ENCODE measurements around the gene SRPK1.
"Not testable (repeated sequence)": the region's sequence is repeated elsewhere in the genome, so short reads cannot be mapped to it uniquely, and the experiment has no call there.

SRPK1 gene

DNA sequence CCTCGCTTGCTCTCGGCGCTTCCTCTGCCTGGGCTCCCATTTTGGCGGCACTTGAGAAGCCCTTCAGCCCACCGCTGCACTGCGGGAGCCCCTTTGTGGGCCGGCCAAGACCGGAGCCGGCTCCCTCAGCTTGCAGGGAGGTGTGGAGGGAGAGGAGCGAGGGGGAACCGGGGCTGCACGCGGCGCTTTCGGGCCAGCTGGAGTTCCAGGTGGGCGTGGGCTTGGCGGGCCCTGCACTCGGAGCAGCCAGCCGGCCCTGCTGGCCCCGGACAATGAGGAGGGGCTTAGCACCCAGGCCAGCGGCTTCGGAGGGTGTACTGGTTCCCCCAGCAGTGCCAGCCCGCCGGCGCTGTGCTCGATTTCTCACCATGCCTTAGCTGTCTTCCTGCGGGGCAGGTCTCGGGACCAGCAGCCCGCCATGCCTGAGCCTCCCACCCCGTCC is 10.2 kb upstream of the SRPK1 start:
- DNase-seq (ENCODE audit: low spot score), result no peak

GRCh38 chr6:35929601-35930000 is 8.7 kb upstream of the SRPK1 start:
- DNase-seq (ENCODE audit: low spot score), result no peak

GRCh38 chr6:35926509-35927215 is 5.8 kb upstream of the SRPK1 start:
- no peak for DNase-seq (ENCODE audit: low spot score)

DNA sequence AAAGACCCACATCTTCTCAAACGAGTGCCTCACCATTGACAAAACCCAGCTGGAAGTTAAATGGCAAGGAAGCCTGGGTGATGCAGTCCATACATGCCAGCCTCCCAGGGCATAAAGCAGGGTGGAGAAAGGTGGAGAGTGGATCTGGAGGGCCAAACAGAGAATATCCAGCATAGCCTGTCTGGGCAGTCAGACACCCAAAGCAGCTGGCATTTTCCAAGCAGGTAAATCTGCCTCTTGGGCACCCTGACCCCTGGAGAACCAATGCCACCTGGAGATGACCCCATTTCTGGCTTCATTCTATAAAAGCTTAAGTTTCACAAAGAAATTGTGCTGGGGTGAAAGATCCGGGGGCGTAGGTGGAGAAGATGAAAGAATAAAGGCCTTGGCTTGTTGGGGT is 5.1 kb upstream of the SRPK1 start:
- DNase-seq (ENCODE audit: low spot score), result no peak

DNA sequence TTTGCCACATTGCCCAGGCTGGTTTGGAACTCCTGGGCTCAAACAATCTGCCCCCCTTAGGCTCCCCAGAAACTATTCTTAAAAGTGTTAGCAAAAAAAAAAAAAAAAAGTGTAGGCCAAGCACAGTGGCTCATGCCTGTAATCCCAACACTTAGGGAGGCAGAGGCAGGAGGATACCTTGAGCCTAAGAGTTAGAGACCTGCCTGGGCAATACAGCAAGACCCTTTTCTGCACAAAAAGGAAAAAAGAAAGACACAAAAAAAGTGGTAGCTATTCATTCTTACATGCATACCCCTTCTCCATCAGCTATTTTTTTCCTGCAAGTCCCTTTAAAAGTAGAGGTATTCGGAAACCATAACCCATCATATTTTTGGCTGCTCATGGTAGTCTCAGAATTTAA is 3.2 kb upstream of the SRPK1 start:
- no peak for DNase-seq (ENCODE audit: low spot score)

- no peak for DNase-seq (ENCODE audit: low spot score)
These were observed 1.2 kb upstream of the SRPK1 start for GRCh38 chr6:35922139-35922554.

DNA sequence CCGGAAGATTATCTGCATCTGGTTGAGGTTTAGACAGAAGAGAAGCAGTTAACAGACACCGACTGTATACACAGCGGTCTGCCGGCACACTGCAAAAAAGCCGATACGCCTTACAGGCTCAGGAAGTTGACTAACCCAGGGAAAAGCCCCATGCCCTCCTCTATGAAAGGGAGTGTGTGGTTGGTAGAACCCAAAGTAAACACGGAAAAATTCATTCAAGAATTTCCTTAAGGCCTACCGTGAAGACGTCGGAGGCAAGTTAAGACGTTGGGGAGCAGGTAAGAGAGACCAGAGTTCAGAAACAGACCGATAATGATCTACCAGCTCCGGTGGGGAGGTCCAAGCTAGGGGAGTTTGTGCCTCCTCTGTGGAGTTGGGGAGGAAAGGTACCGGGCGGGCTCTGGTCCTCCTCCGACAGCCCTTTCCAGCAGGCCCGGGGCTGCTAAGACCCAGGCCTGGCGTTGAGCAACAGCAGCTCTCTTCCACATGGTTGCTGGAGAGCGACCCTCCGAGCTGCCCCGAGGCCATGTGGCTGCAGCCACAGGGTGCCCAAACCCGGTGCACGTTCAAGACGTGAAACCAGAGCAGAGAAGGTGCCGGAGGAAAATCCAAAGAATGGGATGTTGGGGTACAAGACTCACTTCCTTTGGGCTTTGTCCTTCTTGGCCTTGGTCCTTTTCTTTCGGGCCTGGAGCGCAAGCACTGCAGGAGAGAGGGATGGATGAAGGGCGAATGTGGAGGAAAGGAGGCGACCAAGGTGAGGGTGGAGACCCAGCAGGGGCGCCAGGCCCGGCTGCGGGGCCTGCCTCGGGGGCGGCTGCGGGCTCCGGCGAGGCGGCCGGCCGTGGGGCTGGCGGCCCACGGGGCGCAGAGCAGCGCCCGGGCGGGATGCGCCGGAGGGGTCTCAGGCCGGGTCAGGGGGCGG is 809 bp downstream of the SRPK1 start:
- DNase-seq (ENCODE audit: low spot score), result peak; percentile 22

- DNase-seq (ENCODE audit: low spot score), result no peak
These were observed 1.6 kb downstream of the SRPK1 start for GRCh38 chr6:35919085-35919826.

DNA sequence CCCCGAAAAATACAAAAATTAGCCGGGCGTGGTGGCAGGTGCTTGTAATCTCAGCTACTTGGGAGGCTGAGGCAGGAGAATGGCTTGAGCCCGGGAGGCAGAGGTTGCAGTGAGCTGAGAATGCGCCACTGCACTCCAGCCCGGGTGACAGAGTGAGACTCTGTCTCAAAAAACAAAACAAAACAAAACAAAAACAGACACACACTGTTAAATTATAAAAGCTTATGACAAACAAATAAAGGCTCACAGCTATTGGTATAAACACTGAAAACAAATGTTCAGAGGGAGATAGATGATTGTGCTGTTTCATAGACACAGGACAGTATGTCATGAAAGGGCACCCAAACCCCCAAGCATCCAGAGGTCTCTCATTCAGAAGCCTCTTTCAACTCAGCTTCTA is 4.0 kb downstream of the SRPK1 start:
- not testable (repeated sequence) for DNase-seq (ENCODE audit: low spot score)

DNA sequence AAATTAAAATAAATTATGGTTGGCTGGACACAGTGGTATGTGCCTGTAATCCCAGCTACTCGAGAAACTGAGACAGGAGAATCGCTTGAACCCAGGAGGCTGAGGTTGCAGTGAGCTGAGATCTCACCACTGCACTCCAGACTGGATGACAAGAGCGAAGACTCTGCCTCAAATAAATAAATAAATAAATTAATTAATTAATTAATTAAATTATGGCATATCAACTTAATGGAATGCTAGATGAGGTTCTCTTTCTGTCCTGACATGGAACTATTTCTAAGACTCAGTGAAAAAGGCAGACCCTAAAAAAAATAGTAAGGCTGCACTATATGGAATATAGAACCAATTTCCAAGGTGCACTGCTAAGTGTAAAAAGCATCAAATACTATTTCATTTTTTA is 4.8 kb downstream of the SRPK1 start:
- no peak for DNase-seq (ENCODE audit: low spot score)

DNA sequence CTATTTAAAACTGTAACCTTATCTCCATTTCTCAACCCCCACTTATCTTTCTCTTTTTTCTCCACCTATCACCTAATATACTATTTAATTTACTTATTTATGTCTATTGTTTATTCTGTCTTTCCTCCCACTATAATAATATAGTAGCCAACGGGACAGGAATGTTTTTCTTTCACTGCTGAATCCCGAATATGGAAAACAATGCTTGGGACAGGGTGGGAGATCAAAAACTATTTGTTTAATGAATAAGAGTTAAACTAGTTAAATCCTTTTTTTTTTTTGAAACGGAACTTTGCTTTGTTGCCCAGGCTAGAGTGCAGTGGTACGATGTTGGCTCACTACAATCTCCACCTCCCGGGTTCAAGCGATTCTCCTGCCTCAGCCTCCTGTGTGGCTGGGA is 6.4 kb downstream of the SRPK1 start:
- DNase-seq (ENCODE audit: low spot score), result no peak

DNA sequence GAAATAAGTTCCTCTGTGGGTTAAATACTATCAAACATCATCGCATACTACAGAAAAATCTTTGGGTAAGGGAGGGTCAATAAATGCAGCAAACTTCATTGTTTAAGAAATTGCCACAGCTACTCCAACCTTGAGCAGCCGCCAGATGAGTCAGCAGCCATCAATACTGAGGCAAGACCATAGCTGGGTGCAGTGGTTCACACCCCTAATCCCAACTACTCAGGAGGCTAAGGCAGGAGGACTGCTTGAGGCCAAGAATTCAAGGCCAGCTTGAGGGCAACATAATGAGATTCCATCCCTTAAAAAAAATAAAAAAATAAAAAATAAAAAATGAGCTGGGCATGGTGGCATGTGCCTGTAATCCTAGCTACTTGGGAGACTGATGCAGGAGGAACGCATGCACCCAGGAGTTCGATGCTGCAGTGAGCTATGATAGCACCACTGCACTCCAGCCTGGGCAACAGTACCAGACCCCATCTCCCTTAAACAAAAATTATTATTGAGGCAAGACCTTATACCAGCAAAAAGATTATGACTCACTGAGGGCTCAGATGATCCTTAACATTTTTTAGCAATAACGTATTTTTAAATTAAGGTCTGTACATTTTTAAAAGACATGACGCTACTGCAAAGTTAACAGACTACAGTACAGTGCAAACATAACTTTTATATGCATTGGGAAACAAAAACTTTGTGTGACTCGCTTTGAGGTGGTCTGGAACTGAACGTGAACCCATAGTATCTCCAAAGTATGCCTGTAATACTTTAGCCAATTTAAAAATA is 8.8 kb downstream of the SRPK1 start:
- DNase-seq (ENCODE audit: low spot score), result no peak

GRCh38 chr6:35909571-35909970 is 11.3 kb downstream of the SRPK1 start:
- not testable (repeated sequence) for DNase-seq (ENCODE audit: low spot score)

GRCh38 chr6:35908753-35909401 is 12.0 kb downstream of the SRPK1 start:
- DNase-seq (ENCODE audit: low spot score), result not testable (repeated sequence)

- no peak for DNase-seq (ENCODE audit: low spot score)
These were observed 13.1 kb downstream of the SRPK1 start for GRCh38 chr6:35907750-35908149.

GRCh38 chr6:35906499-35906846 is 14.4 kb downstream of the SRPK1 start:
- no peak for DNase-seq (ENCODE audit: low spot score)

GRCh38 chr6:35905841-35906498 is 14.9 kb downstream of the SRPK1 start:
- DNase-seq (ENCODE audit: low spot score), result no peak

GRCh38 chr6:35905141-35905785 is 15.6 kb downstream of the SRPK1 start:
- DNase-seq (ENCODE audit: low spot score), result no peak

DNA sequence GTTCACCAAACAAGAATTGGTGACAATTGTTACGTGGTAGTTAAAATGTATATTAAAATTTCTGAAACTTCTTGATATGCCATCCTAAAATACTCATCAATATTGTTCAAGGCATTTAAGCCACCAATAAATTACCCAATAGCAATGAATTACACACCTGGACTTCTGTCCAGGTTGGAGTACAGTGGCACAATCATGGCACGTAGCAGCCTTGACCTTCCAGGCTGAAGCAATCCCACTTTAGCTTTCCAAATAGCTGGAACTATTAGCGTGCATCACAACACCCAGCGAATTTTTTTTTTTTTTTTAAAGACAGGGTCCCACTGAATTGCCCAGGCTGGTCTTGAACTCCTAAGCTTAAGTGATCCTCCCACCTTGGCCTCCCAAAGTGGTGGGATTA is 17.2 kb downstream of the SRPK1 start:
- no peak for DNase-seq (ENCODE audit: low spot score)

- no peak for DNase-seq (ENCODE audit: low spot score)
These were observed 20.4 kb downstream of the SRPK1 start for GRCh38 chr6:35900448-35900847.
